GM21515 (cell line): ENCODE data around the gene FASTKD3.

Experiments
- ATAC-seq: cut with Tn5 transposase; IDR thresholded peaks from one replicate; pipeline ENCODE4 v1.9.1; 2021; ENCODE audit not compliant: unreplicated experiment

Gene FASTKD3

DNA sequence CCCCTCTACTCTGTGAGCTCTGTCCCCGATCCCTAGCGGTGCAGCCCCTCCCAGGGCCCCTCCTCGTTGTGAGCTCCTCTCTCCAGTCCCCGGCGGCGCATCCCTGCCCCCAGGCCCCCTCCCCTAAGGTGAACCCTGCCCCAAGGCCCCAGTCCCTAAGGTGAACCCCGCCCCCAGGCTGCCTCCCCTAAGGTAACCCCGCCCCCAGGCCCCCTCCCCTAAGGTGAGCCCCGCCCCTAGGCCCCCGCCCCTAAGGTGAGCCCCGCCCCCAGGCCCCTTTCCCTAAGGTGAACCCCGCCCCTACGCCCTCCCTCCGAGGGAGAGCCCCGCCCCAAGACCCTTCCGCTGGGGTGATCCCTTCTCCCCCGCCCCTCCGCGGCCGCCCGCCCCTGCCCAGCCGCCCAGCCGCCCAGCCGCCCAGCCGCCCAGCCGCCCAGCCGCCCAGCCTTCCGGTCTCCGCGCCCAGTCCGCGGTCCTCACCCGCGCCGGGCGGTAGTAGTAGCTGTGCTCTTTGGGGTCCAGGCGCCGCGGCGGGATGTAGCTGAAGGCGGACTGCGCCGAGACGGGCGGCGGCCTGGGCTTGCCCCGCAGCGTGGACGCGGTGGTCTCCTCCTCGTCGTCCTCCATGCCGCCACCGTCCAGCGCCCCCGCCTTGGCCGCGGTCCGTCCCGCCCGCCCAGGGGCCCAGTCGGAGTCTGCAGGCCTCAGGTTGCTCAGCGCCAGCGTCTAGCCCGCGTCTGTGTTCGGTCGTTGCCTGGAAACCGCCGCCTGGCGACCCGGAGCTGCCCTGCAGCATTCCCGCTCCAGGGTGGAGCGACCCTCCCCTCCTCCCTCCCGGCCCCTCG lies 18.2 kb downstream of the FASTKD3 start, which contains the start of gene CFAP90:
Gene CFAP90, minus strand, starts transcription at position 739 of the 845 bp plus-strand sequence. Its CDS starts 112 bp downstream, at position 627.
- ATAC-seq, result no peak

DNA sequence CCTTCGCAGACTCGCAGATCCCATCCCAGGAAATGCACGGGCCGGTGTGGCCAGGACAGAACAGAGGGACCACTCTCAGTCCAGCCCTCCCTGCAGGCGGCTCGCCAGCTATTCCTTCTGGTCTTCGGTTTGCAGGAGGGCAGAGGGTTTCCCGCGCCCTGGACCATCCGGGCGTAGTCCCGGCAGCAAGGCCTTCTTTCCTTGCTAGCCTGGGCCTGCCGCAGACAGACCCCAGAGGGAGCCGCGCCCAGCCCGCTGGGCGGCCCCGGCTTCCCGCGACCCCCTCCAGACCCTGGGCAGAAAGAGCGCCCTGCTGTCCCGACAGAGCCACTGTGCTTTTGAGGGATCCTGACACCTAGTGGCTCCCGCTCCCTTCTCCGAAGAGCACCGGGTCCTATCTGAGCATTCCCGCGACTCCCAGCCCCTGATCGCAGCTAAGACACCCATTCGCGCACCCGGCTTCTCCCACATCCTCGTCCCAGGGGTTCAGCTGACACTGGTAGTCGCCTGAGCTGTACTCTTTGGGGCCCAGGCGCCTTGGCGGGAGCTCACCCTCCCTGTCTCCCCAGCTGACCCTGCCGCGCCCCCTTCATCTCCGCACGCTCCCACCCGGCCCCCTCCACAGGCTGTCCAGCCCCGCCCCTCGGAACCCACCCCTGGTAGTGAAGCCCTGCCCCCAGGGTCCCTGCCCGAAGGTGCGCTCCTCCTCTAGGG lies 19.0 kb downstream of the FASTKD3 start:
- no peak for ATAC-seq

DNA sequence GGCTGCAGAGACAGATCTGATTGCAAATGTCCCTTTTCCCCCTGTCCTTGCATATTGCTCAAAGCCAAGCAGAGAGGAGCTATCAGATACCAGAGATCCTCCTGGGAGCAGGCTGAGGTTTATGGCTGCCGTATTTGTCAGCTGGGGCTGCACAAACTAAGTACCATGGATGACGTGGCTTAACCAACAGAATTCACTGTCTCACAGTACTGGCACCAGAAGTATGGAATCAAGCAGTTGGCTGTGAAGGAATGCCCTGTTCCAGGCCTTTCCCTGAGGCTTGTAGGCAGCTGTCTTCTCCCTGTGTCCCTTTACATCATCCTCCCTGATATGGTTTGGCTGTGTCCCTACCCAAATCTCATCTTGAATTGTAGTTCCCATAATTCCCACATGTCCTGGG lies 20.5 kb downstream of the FASTKD3 start:
- ATAC-seq, result no peak

DNA sequence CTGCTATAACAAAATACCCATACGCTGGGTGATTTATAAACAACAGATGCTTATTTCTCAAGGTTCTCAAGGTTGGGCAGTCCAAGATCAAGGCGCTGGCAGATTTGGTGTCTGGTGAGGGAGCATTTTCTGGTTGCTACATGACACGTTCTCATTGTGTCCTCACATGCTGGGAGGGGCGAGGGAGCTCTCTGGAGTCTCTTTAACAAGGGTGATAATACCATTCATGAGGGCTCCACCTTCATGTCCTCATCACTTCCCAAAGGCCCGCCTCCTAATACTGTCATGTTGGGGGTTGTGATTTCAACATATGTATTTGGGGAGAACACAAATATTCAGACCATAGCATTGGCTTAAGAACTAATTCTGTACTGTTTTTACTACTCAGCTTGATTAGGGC lies 22.5 kb downstream of the FASTKD3 start:
- ATAC-seq, result no peak

DNA sequence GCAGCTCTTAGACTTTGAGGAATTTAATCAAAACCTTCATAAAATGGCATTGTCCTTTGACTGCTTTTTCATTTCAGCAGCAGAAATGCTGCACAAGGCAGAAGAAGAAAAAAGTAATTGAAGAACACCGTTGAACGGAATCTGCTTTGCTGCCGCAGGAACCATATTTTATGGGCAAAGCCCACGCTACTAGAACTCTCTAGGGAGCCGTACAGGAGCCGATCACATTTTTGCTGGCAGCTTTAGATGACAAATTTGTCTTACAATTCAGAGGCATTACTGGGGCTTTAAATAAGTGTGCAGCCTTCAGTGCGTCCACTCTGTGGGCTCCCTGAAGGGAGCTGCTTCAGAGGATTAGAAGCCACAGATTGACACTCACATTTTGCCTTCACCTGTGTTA lies 23.3 kb downstream of the FASTKD3 start:
- ATAC-seq, result no peak

DNA sequence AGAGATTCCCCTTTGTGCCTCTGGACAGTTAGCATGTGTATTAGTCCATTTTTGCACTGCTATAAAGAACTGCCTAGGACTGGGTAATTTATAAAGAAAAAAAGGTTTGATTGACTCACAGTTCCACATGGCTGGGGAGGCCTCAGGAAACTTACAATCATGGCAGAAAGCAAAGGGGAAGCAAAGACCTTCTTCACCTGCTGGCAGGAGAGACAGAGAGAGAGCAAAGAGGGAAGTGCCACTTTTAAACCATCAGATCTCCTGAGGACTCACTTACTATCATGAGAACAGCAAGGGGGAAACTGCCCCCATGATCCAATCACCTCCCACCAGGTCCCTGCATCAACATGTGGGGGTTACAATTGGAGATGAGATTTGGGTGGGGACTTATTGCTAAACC lies 23.9 kb downstream of the FASTKD3 start:
- ATAC-seq, result no peak

DNA sequence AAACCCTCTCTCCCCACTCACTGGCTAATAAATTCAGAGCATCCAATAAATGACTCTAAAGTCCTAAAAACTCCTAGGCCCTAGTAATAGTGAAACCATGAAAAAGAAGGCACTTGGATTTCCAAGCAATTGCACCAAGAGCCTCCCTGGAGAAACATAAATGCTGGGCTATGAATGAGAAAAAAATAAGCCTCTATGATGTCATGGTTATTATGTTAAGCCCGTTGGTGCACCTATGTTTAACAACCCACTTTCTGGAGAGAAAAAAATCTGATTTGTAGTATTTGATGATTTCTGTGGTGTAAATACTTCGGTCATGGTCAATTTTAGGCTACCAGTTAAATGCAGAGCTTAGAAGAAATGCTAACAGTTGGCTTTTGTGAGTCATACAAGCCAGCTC lies 26.3 kb downstream of the FASTKD3 start:
- ATAC-seq, result no peak

DNA sequence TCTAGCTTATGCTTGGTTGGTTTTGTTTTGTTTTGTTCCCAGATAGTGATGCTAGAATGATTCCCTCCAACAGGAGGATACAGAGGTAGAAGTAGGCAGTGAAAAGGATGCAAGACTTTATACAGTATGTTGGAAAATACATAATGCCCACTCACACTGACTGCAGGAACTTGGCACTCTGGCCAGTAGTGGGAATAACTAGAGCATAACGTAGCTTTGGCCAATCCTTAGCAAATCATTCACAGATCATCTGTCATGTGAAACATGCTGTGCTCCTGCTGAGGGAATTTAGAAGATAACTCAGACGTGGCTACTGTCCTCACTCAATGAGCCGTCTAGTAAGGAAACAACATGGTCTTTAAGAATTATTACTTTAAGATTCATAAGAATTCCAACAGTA lies 31.4 kb downstream of the FASTKD3 start:
- no peak for ATAC-seq

DNA sequence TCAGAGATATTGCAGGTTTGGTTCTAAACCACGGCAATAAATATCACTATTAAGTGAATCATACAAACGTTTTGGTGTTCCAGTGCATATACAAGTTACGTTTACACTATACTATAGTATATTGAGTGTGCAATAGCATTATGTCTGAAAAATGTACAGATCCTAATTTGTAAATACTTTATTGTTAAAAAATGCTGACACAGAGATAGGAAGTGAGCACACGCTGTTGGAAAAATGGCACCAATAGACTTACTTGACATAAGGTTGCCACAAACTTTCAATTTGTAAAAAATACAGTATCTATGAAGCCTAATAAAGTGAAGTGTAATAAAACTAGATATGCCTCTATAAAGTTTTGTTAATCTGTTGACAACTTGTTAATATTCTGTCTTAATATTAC lies 33.8 kb downstream of the FASTKD3 start:
- no peak for ATAC-seq

DNA sequence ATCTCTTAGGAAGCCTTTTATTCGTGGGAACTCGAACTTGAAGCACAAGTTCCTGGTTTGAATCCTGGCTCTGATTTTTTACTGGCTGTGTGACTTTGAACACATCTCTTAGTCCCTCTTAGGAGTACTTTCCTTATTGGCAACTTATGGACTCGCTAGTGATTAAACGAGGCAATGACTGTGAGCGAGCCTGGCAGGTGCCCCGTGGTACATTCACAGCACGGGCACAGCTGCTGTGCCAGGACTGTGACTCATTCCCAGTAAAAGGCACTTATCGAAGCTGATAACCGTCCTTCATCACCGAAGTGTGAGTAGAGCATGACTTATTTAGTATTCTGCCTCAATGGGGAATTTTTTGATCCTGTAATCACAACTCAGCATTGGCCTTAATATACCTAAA lies 40.6 kb downstream of the FASTKD3 start:
- no peak for ATAC-seq

DNA sequence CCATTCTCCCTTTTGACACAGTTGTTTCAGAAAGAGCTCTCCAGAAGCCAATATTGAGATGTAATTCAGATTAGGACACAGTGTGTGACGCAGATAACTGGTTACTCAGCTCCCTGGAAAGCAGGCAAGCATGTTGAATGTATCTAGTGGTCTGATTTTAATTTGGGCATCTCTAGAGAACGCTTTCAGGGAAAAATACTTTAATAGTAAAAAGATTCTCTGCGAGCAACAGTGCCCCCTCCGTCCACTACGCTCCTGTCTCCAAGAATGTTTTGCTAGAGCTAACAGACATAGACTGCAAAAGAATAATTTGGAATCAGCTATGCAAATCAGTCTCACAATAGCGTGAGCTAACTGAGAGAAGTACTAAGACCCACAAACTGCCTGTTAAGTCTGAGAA lies 41.2 kb downstream of the FASTKD3 start:
- no peak for ATAC-seq

DNA sequence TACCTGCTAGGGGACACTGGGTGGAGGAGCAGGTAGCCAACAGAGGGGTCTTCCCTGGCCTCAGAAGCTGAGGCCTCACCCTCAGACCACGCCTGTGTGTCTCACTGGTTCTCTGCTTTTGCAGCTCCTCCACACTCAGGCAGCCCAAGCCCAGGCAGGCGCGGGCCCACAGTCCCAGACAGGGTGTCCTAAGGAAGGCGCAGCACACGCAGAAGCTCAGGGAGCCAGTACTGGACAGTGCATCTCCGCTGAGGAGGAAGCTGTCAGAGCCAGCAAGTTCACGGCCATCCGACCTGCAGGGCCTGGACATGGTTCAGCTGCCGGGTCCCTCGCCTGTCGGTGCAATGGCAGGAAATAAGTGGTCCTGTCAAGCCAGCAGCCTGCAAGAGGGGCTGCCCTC lies 43.2 kb downstream of the FASTKD3 start:
- ATAC-seq, result no peak

DNA sequence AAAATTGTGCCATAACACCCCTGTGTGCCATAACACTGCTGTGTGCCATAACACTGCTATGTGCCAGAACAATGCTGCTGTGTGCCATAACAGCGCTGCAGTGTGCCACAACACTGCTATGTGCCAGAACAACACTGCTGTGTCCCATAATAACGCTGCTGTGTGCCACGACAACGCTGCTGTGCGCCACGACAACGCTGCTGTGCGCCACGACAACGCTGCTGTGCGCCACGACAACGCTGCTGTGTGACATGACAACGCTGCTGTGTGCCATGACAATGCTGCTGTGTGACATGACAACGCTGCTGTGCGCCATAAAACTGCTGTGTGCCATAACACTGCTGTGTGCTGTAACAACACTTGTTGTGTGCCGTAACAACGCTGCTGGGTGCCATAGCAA lies 43.8 kb downstream of the FASTKD3 start:
- no peak for ATAC-seq

DNA sequence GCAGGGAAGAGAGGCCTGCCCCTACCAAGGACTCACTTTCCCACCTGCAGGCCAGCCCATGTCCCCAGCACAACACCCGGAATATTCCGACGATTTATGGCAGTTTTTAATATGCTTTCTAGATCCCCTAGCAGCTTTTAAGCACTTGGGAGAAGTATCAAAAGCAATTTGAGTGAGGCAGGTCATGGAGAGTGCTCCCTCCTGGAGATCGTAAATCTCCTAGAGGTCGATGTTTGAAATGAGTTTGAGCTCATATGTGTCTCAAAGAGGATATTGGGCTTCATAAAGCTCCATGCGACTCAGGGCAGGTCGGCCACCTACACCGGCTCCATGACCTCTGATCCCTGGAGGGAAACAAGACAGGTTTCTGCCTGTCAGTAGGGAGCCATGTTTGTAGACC lies 45.2 kb downstream of the FASTKD3 start:
- ATAC-seq, result no peak

DNA sequence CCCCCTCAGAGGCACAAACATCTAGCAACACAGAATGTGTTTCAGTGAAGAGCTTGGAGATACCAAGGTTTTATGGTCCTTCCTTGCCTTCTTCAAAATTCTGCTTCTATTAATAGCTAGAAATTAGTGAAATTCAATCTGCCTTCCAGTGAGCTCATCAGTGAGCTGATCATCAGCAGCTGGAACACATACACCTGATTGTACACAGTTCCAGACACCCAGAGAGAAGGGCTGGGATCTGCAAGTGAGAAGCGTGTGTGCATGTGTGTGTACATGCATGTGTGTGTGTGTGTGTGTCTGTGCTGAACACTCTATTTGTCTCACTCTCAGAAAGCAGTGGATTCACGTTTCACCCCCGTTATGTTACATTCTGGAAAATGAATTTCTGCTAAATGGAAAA lies 46.4 kb downstream of the FASTKD3 start:
- no peak for ATAC-seq

DNA sequence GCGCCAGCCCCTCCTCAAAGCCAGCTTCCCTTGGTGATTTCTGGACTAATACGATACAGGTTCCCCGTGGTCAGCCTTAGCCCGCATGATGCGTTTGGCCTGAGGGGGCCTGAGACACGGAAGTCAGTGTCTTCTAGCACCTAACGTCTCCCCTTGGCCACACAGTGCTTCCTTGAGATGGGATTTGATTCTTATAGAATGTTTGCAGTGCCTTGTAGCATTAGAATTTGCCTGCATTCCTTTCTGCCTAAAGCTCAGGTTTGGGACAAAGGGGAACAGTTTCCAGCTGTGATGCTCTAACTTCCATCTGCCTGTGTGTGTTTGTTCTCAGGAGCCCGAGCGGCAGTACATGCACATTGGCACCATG lies 52.3 kb downstream of the FASTKD3 start:
- ATAC-seq, result no peak

DNA sequence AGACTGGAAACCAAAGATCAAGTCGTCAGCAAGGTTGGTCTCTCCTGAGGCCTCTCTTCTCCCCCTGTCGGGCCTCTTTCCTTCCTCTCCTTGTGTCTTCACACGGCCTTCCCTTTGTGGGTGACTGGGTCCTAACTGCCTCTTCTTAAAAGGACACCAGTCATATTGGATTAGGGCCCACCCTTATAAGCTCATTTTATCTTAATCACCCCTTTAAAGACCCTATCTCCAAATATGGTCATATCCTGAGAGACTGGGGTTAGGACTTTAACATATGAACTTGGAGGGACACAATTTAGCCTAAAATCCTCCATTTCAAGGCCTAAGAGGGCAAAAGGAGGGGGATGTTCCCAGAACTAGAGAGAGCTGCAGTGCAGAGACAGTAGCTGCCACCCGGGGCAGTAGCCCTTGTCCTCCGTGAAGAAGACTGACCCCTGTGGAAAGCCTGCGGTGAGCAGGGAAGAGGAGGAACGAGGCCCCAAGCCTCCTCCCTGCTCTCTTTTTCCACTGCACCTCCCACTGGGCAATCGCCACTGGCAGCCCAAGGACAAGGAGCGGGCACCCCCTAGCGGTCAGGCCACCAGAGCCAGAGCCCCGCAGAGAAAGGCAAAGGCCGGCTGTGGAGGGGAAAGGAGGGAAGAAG lies 52.8 kb downstream of the FASTKD3 start:
- ATAC-seq, result peak; percentile 93

DNA sequence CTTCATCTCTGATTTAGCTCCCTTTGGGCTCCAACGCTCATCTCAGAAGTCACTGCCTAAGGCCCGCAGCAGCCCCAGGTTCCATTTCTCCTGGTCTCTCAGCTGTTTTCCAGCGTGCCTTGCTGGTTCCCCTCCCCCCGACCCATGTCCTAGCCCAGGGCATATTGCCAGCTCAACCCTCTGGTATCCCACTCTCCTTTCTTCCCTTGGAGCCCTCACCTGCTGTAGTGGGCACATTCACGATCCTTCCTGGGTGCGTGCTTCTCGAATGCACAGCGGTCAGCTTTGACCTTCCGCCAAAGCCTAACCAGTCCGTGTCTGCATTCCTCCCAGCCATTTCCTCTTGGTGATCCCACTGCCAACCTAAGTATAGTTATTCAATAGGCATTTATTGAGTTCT lies 54.0 kb downstream of the FASTKD3 start:
- ATAC-seq, result no peak

DNA sequence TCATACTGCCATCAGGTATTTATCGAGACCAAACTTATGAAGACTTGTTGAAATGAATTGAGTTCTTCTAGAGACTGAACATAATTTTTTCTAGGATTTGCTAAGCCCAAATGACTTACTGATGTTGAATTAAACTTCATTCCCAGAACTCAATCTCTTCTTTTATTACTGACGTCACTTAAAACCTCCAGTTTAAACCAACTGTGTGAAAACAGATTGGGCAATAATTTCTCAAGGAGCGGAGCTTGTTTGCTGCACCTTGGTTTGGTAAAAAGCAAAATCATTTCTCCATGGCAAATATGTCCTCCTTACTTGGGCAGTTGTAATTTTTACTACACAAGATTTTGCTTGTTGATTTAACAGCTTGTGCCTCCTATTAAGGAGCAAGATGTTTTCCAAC lies 55.3 kb downstream of the FASTKD3 start:
- ATAC-seq, result no peak

DNA sequence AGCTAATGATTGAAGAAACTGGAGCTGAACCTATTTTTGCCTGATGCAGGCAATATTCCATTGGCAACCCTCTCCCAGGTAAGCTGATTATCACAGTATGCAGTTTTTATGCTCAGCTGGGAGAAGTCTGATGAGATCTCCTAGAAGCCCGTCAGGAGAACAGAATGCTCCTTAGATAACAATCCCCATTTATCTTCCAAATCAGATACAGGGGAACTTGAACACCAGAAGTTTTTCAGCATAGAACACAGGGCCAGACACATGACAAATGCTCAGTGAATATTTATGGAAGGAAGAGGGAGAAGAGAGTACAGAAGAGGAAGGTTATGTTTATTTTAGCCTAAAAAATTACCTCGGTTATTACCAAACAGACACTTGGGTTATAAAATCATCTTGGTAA lies 55.8 kb downstream of the FASTKD3 start:
- ATAC-seq, result no peak

DNA sequence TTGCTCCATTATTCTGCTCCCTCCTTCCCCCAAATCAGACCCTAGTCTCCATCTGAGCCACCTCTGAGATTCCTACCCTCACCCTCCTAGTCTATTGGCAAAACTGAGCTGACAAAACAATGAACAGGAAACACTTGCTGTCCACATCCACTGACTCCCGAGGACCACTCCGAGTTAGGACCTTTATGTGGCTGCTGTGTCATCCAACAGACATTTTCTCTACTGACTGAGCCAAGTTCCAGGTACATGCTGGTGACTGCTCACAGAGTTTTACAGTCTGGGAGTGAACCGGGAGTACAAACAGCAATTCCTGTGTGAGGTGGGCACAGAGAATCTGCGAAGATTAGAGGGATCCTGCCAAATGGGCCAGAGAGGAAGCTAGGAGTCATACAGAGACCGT lies 57.1 kb downstream of the FASTKD3 start:
- ATAC-seq, result no peak
